HG03097 (cell line): ENCODE results near the gene GNA15.

Experiments
- ATAC-seq: cut with Tn5 transposase; IDR thresholded peaks from one replicate; pipeline ENCODE4 v1.9.1; 2021; ENCODE audit not compliant: unreplicated experiment, low FRiP score

GNA15 gene

DNA sequence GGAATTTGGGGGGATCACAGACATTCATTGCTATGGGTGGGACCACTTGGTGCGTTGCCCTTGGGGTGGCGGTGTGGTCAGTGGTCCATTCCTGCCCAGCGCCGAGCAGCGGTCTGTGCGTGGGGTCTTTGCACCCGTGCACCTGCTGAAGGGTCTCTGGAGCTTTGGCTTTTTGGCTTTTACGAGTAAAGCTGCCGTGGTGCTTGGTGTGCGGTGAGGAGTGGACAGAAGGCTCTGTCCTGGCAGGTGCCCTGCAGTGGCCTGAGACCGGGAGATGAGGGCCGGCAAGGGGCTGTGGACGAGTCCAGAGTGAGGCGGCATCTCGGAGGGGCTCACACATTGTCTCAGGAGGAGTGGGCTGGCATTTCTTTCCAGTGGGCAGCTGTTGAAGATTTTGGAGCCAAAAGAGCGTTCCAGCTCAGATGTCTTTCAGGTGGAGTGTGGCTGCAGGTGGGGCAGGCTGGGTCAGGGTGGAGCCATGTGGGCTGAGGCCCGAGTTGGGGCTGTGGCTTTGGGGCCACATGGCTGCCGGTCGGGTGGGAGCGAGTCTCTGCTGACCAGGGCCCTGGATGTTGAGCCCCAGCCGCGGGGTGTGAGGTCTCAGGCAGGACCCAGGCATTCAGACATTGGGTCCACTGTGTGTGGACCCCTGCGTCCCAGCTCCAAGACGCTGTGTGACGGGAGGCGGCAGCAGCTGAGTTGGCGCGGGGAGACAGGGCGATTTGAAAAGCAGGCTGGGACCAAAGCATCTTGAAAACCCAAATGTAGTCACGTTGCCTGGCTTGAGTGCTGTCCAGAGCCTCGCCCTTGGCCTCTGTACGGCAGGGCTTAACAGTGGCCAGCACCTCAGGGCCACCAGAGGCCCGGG is 30.0 kb upstream of the GNA15 start:
- no peak for ATAC-seq

DNA sequence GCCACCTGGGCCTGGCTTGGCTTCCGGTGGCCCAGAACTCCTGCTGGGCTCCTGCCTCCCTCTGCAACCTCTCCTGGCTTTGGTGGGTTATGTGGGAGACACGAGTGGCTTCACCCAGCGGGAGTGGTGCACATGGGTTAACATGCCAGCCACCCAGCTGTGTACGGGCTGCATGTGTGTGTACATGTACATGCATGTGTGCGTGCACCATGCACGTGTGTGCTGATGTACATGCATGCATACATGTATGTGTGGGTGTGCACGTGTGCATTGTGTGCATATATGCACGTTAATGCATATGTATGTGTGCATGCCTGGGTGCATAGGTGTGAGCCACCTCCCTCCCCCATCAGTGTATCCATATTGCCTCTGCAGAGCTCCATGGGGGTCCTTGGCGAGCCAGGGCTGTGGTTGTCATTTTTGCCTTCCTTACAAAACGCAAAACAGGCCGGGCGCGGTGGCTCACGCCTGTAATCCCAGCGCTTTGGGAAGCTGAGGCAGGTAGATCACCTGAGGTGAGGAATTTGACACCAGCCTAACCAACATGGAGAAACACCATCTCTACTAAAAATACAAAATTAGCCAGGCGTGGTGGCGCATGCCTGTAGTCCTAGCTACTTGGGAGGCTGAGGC is 29.2 kb upstream of the GNA15 start:
- no peak for ATAC-seq

DNA sequence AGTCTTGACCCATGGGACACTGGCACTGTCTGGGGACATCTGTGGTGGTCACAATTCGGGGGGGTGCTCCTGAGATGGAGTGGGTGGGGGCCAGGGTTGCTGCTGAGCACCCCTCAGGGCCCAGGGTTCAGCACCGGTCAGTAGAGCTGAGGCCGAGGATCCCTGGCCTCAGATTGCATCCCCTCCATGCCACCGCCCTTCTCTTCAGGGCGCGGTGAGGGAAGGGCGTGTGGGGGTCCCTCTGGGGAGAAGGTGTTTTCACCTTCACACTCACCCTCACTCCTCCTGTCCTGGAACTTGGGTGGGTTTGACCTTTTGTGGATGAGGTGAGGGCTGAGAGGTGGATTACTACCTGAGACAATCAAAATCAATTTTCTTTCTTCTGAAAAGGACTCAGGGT is 28.2 kb upstream of the GNA15 start:
- ATAC-seq: no peak

GRCh38 chr19:3108775-3109174 is 27.1 kb upstream of the GNA15 start:
- no peak for ATAC-seq

DNA sequence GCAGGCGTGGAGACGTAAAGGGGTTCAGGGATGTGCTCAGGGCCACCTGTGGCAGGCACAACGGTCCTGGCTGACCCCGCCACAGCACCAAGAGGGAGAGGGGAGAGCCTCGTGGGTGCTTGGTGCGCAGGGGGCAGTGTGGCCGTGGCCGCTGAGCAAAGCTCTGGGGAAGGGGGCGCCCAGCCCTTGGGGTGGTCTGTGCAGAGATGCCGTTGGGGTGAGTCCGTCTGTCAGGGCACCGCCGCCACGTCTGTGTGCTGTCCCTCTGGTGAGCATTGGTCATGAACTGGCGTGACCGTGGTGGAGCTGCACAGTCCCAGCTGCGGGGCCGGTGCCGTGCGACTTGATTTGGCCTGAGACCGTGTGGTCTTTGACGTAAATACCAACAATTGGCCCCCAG is 26.3 kb upstream of the GNA15 start:
- ATAC-seq: no peak

DNA sequence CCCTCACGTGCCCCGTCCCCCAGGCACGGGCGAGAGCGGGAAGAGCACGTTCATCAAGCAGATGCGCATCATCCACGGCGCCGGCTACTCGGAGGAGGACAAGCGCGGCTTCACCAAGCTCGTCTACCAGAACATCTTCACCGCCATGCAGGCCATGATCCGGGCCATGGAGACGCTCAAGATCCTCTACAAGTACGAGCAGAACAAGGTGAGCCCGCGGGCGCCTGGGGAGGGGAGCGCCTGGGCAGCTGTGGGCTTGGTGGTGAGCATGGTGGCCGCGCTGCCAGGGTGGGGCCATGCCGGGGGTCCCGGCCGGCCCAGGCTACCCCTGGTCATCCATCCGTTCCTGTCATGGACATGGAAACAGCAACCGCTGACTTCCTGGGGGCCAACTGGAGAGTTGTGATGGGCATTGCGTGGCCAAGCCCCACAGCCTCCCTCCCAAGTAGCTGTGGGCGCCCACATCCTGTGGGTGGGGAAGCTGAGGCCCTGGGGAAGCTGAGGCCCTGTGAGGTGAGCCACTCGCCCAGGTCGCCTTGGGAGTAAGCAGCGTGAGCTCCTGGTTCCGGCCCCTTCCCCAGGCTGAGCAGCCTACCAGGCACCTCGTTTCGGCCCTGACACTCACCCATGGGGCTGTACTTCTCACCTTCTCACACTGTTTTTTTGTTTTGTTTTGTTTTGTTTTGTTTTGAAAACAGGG is 25.6 kb upstream of the GNA15 start:
- no peak for ATAC-seq

DNA sequence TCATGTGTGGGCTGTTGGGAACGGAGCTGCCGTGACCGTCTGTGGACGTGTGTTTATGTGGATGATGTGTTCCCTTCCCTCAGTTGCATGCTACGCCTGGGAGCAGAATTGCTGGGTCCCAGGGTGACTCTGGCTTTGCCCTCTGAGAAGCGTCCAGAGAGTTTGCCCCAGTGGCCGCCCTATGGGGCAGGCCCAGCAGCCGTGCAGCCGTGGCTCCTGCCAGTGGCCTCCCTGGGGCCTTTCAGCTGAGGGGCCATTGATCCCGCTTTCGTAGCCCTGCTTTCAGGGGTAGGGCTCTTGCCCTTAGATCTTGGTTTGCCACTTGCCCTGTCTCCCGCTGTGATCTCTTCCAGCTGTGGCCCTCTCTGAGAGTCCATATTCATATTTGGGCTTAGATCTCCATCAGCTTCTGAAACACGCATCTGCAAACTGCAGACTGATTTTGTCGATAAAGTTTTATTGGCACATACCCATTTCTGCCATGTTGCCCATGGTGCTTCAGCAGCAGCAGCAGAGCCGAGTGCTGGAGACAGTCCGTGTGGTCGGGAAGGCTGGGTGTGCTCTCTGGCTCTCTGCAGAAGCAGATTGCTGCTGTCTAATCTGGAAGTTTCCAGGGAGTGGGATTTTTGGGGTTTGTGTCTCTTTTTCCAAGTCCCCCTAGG is 24.1 kb upstream of the GNA15 start:
- no peak for ATAC-seq

GRCh38 chr19:3112375-3113099 is 23.3 kb upstream of the GNA15 start:
- ATAC-seq: no peak

DNA sequence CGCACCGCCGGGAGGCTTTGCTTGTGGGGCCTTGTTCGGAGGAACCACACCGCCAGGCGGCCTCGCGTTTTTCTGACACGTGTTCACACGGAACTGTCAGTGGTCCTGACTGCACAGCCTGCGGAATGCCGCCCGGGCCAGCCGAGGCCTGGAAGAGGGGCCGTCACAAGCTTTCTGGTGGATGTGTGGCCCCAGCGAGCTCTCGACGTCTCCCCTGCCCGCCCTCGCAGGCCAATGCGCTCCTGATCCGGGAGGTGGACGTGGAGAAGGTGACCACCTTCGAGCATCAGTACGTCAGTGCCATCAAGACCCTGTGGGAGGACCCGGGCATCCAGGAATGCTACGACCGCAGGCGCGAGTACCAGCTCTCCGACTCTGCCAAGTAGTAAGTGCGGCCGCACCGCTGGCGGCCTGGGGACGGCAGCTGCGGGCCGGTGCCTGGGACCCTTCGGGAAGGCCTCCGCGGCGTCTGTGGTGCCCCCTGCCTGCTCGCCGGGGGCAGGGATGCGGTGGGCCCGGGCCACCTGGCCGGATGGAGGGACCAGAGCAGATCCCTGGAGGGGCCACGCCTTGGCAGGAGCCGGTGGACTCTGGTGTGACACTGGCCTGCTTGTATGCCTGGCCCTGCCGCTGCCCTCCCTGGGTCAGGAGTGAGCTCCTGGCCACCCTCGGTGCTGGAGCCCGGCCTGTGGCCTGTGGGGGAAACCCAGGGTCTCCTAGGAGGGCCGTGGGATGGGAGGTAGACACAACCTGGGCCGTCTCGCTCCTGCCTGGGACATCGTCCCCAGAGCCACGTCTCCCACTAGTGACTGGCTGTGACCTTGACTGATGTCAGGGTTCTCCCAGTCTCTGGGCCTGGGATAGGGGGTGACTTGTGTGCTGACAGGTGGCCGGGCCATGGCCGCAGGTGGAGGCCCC is 22.5 kb upstream of the GNA15 start:
- ATAC-seq: no peak

GRCh38 chr19:3114018-3114726 is 21.7 kb upstream of the GNA15 start:
- no peak for ATAC-seq

DNA sequence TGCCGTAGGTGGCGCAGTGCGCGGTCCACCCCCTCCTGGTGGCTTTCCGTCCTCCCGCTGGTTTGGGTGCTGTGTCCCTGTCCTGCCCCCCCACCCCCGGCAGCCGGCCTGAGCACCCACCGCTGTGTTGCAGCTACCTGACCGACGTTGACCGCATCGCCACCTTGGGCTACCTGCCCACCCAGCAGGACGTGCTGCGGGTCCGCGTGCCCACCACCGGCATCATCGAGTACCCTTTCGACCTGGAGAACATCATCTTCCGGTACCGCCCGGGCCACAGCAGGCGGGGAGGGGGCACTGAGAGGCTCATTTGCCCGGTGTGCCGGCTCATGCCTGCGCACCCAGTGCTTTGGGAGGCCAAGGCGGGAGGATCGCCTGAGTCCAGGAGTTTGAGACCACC is 21.0 kb upstream of the GNA15 start:
- ATAC-seq: no peak

DNA sequence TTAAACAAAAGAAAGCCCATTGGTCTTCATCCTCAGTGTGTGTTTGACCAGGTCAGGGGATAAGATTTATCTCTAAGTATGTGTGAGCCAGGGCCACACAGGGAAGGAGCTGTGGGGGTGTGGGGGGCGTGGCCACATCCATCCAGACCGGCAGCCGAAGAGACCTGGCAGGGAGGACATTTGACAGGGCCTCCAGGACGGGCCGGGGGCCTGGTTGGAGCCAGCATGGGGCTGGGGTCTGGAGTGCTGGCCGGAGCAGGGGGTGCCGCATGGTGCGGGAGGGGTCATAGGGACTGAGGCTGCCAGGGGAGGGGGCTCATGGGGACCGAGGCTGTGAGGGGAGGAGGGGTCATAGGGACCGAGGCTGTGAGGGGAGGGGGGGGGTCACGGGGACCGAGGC is 20.4 kb upstream of the GNA15 start:
- no peak for ATAC-seq

- ATAC-seq: no peak
Measured at GRCh38 chr19:3115916-3116602, 19.8 kb upstream of the GNA15 start.

DNA sequence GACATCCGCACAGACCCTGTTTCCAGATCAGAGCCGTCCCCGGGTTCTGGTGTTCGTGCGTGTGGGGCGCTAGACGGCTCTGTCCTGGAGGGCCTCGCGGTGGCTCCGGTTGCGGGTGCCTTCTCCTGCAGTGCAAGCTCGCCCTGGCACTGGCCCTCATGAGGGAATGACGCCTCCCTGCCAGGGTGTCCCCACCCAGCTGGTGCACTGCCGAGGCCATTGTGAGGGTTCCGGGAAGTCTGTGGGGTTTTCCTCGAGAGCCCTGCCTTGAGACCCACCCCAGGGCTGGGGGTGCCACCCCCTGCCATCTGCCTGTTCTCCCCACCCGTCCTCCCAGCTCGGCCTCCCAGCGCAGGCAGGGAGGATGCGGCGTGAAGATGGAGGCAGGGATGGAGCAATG is 19.2 kb upstream of the GNA15 start:
- ATAC-seq: no peak

DNA sequence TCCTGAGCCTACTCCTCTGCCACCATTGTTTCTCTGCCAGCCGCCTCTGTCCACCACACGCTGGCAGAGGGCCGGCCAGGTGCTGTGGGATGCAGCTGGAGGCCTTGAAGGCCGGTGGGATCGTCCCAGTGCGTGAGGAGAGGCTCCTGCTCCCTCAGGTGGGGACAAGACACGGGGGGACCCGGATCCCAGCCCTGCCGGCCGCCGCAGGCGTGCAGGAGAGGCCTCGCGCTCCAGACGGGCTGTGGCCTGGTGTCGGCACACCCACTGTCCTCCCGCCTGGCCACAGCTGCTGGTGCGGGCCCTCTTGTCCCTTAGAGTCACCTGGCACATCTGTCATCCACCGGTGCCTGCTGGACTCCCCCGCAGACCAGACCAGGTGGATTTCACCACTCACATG is 18.1 kb upstream of the GNA15 start:
- no peak for ATAC-seq

- ATAC-seq: no peak
Measured at GRCh38 chr19:3118232-3119070, 17.4 kb upstream of the GNA15 start.

- ATAC-seq: no peak
Measured at GRCh38 chr19:3119071-3119595, 16.7 kb upstream of the GNA15 start.
